OCI-LY1 (cell line): Measurements from ENCODE around the gene YWHAH.

Source experiments
- EZH2 ChIP-seq: fragments of 200-600 bp; sonication (generic), shearing (Covaris generic); IDR thresholded peaks from 2 replicates; pipeline ENCODE4 v1.8.0; 2017; ENCODE audit warnings: borderline replicate concordance, mixed run types, mild to moderate bottlenecking, antibody characterized with exemption, low read length, moderate library complexity, mixed read lengths
- TF ChIP-seq, protein P1 (sequence below): fragments of 200-600 bp; sonication (generic), shearing (Covaris generic); IDR thresholded peaks from 2 replicates; pipeline ENCODE4 v1.5.1; 2017; ENCODE audit warnings: mild to moderate bottlenecking, antibody characterized with exemption, low read length, moderate library complexity, mixed read lengths

DNA sequence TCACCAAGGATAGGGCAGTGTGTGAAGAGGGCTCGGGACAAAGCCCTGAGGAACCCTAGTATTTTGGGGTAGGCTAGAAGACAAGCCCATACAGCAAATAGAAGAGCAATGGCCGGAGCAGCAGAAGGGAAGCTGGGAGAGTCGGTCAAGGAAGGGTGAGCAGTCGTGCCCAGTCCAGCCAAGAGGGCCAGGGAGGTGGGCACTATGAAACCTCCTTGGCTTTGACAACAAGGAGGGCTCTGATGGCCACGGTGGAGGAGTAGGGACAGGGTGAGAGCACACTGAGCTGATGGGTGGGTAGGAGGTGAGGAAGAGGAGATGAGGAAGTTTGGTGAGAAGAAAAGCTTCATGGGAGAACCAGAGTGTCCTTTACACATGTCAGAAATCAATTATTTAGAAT, 2.2 kb upstream of the YWHAH start:
- TF ChIP-seq, protein P1, sequence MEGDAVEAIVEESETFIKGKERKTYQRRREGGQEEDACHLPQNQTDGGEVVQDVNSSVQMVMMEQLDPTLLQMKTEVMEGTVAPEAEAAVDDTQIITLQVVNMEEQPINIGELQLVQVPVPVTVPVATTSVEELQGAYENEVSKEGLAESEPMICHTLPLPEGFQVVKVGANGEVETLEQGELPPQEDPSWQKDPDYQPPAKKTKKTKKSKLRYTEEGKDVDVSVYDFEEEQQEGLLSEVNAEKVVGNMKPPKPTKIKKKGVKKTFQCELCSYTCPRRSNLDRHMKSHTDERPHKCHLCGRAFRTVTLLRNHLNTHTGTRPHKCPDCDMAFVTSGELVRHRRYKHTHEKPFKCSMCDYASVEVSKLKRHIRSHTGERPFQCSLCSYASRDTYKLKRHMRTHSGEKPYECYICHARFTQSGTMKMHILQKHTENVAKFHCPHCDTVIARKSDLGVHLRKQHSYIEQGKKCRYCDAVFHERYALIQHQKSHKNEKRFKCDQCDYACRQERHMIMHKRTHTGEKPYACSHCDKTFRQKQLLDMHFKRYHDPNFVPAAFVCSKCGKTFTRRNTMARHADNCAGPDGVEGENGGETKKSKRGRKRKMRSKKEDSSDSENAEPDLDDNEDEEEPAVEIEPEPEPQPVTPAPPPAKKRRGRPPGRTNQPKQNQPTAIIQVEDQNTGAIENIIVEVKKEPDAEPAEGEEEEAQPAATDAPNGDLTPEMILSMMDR = no peak
- TF ChIP-seq EZH2 = no peak
